Measurements from ENCODE around the gene GNAQ. TPM values are rescaled to one million over a fixed set of nuclear protein-coding genes. Genes with fewer than 3 reads are reported as not detected.

Gene GNAQ
- total and polyA plus RNA-seq, 2 of the 13 experiments (the other 11 are each of a cell fraction or from before 2014, with no cell fraction given): 16.5 to 17.7 TPM

DNA sequence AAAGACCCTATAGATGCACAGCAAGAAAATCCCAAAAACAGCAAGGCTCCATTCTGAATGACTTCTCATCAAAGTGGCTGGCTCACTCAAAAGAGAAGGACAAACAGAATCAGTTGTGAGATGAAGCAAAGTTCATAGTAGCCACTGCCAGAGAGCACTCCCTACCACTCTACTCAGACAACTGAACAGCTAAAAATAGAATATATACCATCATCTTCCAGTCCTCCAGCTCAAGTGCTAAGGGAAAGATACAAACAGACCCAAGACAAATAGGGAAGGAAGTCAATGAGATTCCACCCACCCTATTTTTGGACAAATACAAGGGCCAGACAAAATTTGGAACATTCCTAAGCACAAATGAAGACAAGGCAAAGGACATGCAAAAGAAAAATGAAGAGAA is 20.6 kb downstream of the GNAQ start:
- H3K4me3 ChIP-seq (replicated peaks in 1 of 3; ENCODE audit: insufficient read depth in 1 of 3, low read depth in 2 of 3, low read length in 3 of 3): no peak overlapping the region
- DNase-seq (ENCODE audit: low spot score) (no peak), FAIRE-seq (no peak), ATAC-seq (peak; percentile 94)
- H3K9me3 ChIP-seq (ENCODE audit: low read length): no peaks in the 10 kb centered on the region
- in situ Hi-C loops (cut with HindIII; ENCODE audit: extremely low pct_ligation_motif_present, low pct_unique_long_range_greater_than_20kb) (no loop called here), intact Hi-C loops (cut with micrococcal nuclease; ENCODE audit: unreplicated experiment) (no loop called here)
- TF ChIP-seq ZNF263 (CRISPR knock-in tag; IDR thresholded peaks at IDR 0.05): peak; percentile 48; the same call in 1 of the 2 replicates
- 0 out of 2 replicates have a peak, but pooled peaks have one; percentile 31 for TF ChIP-seq MEF2D (CRISPR knock-in tag; IDR thresholded peaks at IDR 0.05)
- TF ChIP-seq ZBTB8A (CRISPR knock-in tag; IDR thresholded peaks at IDR 0.05; ENCODE audit: borderline replicate concordance, low read depth): no peak
- TF ChIP-seq, protein P1, sequence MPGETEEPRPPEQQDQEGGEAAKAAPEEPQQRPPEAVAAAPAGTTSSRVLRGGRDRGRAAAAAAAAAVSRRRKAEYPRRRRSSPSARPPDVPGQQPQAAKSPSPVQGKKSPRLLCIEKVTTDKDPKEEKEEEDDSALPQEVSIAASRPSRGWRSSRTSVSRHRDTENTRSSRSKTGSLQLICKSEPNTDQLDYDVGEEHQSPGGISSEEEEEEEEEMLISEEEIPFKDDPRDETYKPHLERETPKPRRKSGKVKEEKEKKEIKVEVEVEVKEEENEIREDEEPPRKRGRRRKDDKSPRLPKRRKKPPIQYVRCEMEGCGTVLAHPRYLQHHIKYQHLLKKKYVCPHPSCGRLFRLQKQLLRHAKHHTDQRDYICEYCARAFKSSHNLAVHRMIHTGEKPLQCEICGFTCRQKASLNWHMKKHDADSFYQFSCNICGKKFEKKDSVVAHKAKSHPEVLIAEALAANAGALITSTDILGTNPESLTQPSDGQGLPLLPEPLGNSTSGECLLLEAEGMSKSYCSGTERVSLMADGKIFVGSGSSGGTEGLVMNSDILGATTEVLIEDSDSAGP (CRISPR knock-in tag; IDR thresholded peaks at IDR 0.05; ENCODE audit: borderline replicate concordance): no peak
- no peak for TF ChIP-seq FOXC1 (CRISPR knock-in tag; IDR thresholded peaks at IDR 0.05; ENCODE audit: borderline replicate concordance)
- no peak for TF ChIP-seq ZSCAN9 (CRISPR knock-in tag; IDR thresholded peaks at IDR 0.05; ENCODE audit: borderline replicate concordance)
- no peak for TF ChIP-seq ZNF510 (CRISPR knock-in tag; IDR thresholded peaks at IDR 0.05; ENCODE audit: low read depth)
- no peak for TF ChIP-seq RFX5 (IDR thresholded peaks at IDR 0.05; ENCODE audit: low read depth, low read length)
- TF ChIP-seq DPF2 (CRISPR knock-in tag; IDR thresholded peaks at IDR 0.05; ENCODE audit: borderline replicate concordance, low read depth): no peak
- TF ChIP-seq ZNF644 (CRISPR knock-in tag; IDR thresholded peaks at IDR 0.05; ENCODE audit: low read depth): peak; percentile 43; the same call in 1 of the 2 replicates
- TF ChIP-seq ZNF460 (CRISPR knock-in tag; IDR thresholded peaks at IDR 0.05; ENCODE audit: borderline replicate concordance): no peak
- TF ChIP-seq HNF4A (CRISPR knock-in tag; IDR thresholded peaks at IDR 0.05): peak; percentile 43; the same call in 1 of the 2 replicates
- no peak for TF ChIP-seq ZNF326 (CRISPR knock-in tag; IDR thresholded peaks at IDR 0.05; ENCODE audit: borderline replicate concordance)
- H3K4me2 ChIP-seq (ENCODE audit: low read depth, low read length): no peak overlapping the region; the same call in 1 of the 2 replicates
- H3K27me3 ChIP-seq (ENCODE audit: control insufficient read depth in 1 of 2, insufficient read depth in 2 of 2, low read length in 2 of 2): no peaks in the 10 kb centered on the region
- POLR2A ChIA-PET: no interaction called here
- no TSS peak for BruUV-seq (replicated peaks)
- no peak overlapping the region for H3K9ac ChIP-seq (ENCODE audit: insufficient read depth, low read depth, low read length)
- no peaks in the 10 kb centered on the region; a peak in 1 of 5 replicates for H3K36me3 ChIP-seq (replicated peaks in 1 of 2; ENCODE audit: control insufficient read depth in 1 of 2, insufficient read depth in 2 of 2, low read length in 2 of 2)
- CTCF ChIA-PET (ENCODE audit: low intra/inter-chr PET ratio, low total read pairs): no interaction called here
- H2AFZ ChIP-seq (ENCODE audit: low read length): no peak overlapping the region
- peaks cover 55% of the 10 kb centered on the region for H3K4me1 ChIP-seq (ENCODE audit: insufficient read depth, low read length)
- H3K79me2 ChIP-seq (ENCODE audit: insufficient read depth, low read length): peaks cover 56% of the 10 kb centered on the region
- H4K20me1 ChIP-seq (ENCODE audit: insufficient read depth, low read length): peaks cover 12% of the 10 kb centered on the region; the same call in 1 of the 2 replicates
- no peak overlapping the region for H3K27ac ChIP-seq (ENCODE audit: extremely low read length, insufficient read depth, low read length)

All from HepG2 (cell line).